Lung (tissue), 12 donors: Measurements from ENCODE around the gene CDH19. TPM values are rescaled to one million over a fixed set of nuclear protein-coding genes. Genes with fewer than 3 reads are reported as not detected.

Experiments
- ATAC-seq: fragments of 200-7000 bp; cut with Tn5 transposase; one replicate; pipeline ENCODE4 v1.9.1; 2020; ENCODE audit warnings: moderate number of reproducible peaks; ENCODE audit not compliant: insufficient read depth, low FRiP score
- DNase-seq, 3 donors: peaks; one replicate each; pipeline ENCODE4 v3.0.0-alpha.2; 2013 to 2017
- H3K27ac ChIP-seq, 2 donors: one replicate each; pipeline ENCODE4 v1.5.1; 2013; ENCODE audit warnings: mild to moderate bottlenecking in 2 of 2, moderate library complexity in 2 of 2, control low read depth in 1 of 2, inconsistent platforms in 1 of 2, low read depth in 1 of 2, low read length in 1 of 2
- H3K27me3 ChIP-seq, 3 donors: one replicate each; pipeline ENCODE4 v1.5.1; 2013; ENCODE audit warnings: low read length in 2 of 3; ENCODE audit not compliant: control insufficient read depth in 3 of 3, insufficient read depth in 3 of 3
- H3K36me3 ChIP-seq, 4 donors: one replicate each; pipeline ENCODE4 v1.5.1; 2013; ENCODE audit warnings: low read length in 4 of 4, mild to moderate bottlenecking in 1 of 4, moderate library complexity in 1 of 4; ENCODE audit not compliant: control insufficient read depth in 4 of 4, insufficient read depth in 4 of 4
- H3K4me1 ChIP-seq, 5 donors: one replicate each; pipeline ENCODE4 v1.5.1; 2013; ENCODE audit warnings: low read length in 5 of 5, mild to moderate bottlenecking in 2 of 5, moderate library complexity in 1 of 5; ENCODE audit not compliant: control insufficient read depth in 5 of 5, insufficient read depth in 5 of 5
- H3K4me3 ChIP-seq: one replicate; pipeline ENCODE4 v1.5.1; 2013; ENCODE audit warnings: mild to moderate bottlenecking, control low read depth, moderate library complexity
- H3K9ac ChIP-seq, 2 donors: one replicate each; pipeline ENCODE4 v1.5.1; 2013; ENCODE audit warnings: low read length in 2 of 2, control low read depth in 1 of 2; ENCODE audit not compliant: insufficient read depth in 1 of 2
- H3K9me3 ChIP-seq, 4 donors: one replicate each; pipeline ENCODE4 v1.5.1; 2013; ENCODE audit warnings: low read length in 3 of 4, mild to moderate bottlenecking in 1 of 4, moderate library complexity in 1 of 4; ENCODE audit not compliant: control insufficient read depth in 4 of 4, insufficient read depth in 3 of 4
- WGBS, 2 donors: extraction: QIAGEN DNeasy Blood & Tissue Kit; methylation state at CpG; one replicate each; pipeline ENCODE4 v1.1.7; 2013; 5-methylcytosine and 5-hydroxymethylcytosine counted together
- polyA plus RNA-seq, 2 donors: library from polyadenylated mRNA; stranded (reverse); fragments of 200-250 nt; gene quantifications; one replicate each; pipeline ENCODE4 v1.2.1, GENCODE V29; 2013
- total RNA-seq, 2 donors: library from RNA; depleted of rRNA in 1 of 2; stranded (reverse); fragments of >200 nt in 1 of 2; gene quantifications; one replicate each; pipeline ENCODE4 v1.2.1, GENCODE V29; 2014 to 2021
- TF ChIP-seq, protein P1 (sequence below): IDR thresholded peaks from 2 replicates; pipeline ENCODE4 v1.5.1; 2012; ENCODE audit warnings: mild to moderate bottlenecking; ENCODE audit errors: control extremely low read depth, extremely low read depth
- donor health status: control.
- donor health status: control.
- donor health status: Bipolar disorder and iron deficiency.
- donor health status: healthy.
- donor health status: DM: yes; HTN: yes; CAD: no.

Gene CDH19
- total and polyA plus RNA-seq, 4 donors: 0.13 to 1.7 (median 0.95) TPM

DNA sequence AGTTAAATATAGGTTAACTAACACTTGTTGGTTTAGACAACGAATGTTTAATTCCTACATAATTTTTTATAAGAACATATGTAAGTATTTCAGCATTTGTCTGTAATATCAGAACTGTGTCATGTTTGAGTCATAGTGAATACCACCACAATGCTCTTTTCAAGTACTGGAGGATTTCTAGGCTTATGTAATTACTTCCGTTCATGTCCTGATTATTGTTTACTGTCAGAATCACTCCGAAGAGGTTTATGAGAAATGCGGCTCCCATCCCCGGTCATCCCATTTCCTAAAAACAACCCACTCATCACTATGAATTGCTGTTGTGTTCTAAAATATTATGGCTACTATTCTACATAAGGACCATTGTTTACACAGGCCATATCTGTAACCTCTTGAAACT lies 45.1 kb downstream of the CDH19 start:
- TF ChIP-seq, protein P1, sequence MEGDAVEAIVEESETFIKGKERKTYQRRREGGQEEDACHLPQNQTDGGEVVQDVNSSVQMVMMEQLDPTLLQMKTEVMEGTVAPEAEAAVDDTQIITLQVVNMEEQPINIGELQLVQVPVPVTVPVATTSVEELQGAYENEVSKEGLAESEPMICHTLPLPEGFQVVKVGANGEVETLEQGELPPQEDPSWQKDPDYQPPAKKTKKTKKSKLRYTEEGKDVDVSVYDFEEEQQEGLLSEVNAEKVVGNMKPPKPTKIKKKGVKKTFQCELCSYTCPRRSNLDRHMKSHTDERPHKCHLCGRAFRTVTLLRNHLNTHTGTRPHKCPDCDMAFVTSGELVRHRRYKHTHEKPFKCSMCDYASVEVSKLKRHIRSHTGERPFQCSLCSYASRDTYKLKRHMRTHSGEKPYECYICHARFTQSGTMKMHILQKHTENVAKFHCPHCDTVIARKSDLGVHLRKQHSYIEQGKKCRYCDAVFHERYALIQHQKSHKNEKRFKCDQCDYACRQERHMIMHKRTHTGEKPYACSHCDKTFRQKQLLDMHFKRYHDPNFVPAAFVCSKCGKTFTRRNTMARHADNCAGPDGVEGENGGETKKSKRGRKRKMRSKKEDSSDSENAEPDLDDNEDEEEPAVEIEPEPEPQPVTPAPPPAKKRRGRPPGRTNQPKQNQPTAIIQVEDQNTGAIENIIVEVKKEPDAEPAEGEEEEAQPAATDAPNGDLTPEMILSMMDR: no peak
- H3K9me3 ChIP-seq: no peaks in the 10 kb centered on the region

DNA sequence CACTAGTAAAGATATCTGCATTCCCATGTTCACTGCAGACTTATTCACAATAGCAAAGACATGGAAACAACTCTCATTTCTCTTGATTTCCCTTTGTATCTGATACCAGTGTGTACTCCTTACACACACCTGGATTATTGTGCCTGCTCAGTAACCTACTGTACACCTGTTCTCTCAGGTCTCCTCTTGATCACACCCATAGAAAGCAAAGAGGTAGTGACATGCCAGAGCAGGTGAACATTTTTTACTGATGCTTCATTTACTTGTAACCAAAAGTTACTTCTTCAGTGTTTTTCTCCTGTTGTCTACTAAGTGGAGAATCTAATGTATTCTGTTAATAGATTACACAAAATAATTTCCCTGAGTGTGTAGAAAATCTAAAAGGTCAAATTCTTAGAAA lies 46.8 kb downstream of the CDH19 start:
- peaks cover 0 to 4% (median 0%) of the 10 kb centered on the region in 4 donors for H3K36me3 ChIP-seq
- H3K27me3 ChIP-seq: peaks cover 0 to 2% (median 0%) of the 10 kb centered on the region in 3 donors
- TF ChIP-seq, protein P1: no peak
- H3K4me3 ChIP-seq: no peak overlapping the region
- no peak overlapping the region for H3K9ac ChIP-seq
- no peak overlapping the region for H3K27ac ChIP-seq
- DNase-seq (no peak), ATAC-seq (no peak)
- H3K4me1 ChIP-seq: no peaks in the 10 kb centered on the region
- H3K9me3 ChIP-seq: no peaks in the 10 kb centered on the region

More for the DNA sequence above, 45.1 kb downstream of the CDH19 start:
- Histone ChIP-seq H3K4me1 (no peaks in the 10 kb centered on the region), H3K36me3 (no peaks in the 10 kb centered on the region), H3K27ac (no peak overlapping the region), H3K4me3 (no peak overlapping the region), H3K9ac (no peak overlapping the region), H3K27me3 (peaks cover 0 to 2% (median 0%) of the 10 kb centered on the region in 3 donors)
- WGBS, 2 donors: 66 to 74% methylated on average over 5 of the region's 5 CpGs
- ATAC-seq: no peak
- no peak for DNase-seq

DNA sequence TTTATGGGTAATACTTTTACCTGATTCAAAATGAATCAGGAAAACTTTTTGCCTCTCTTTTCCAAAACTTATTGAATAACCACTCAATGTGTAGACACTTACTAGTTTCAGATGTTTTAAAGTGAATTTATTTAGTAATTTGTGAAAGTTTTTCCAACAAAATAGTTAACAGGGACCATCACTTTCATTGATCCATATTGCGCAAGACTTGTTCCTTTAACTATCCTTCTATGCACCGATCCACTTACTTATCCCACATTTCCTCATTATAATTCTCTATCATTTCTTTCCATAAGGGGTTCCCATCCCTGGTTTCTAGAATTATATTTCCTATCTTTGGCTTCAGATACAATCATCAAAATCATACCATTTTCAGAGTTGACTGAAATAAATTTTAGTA lies 48.3 kb downstream of the CDH19 start:
- 92 to 93% methylated on average over 2 of the region's 2 CpGs for WGBS, 2 donors
- H3K4me3 ChIP-seq: no peak overlapping the region
- no peak for DNase-seq
- no peak overlapping the region for H3K27ac ChIP-seq
- H3K27me3 ChIP-seq: peaks cover 0 to 2% (median 0%) of the 10 kb centered on the region in 3 donors
- ATAC-seq: no peak
- TF ChIP-seq, protein P1: no peak
- H3K4me1 ChIP-seq: no peaks in the 10 kb centered on the region
- no peak overlapping the region for H3K9ac ChIP-seq
- H3K9me3 ChIP-seq: no peaks in the 10 kb centered on the region
- H3K36me3 ChIP-seq: peaks cover 0 to 4% (median 0%) of the 10 kb centered on the region in 4 donors

DNA sequence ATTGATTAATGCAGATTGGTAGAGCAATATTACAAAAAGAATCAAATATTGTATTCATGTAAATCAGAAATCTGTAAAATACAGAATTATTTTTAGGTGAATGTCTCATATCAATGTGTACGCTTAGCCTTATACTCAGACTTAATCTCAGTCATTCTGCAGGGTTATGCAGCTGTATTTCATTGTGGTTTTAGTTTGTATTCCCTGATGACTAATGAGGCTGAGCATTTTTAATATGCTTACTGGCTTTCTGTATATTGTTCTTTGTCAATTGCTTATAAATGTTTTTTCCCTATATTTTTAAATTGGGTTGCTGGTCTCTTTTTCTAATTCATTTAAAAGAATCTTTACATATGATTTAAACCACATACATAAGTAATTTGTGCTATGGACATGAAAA lies 50.1 kb downstream of the CDH19 start:
- WGBS, 2 donors: 89 to 95% methylated on average over 1 of the region's 1 CpG
- Histone ChIP-seq H3K4me3 (no peak overlapping the region), H3K36me3 (peaks cover 0 to 4% (median 0%) of the 10 kb centered on the region in 4 donors), H3K4me1 (no peaks in the 10 kb centered on the region), H3K27ac (no peak overlapping the region), H3K27me3 (peaks cover 0 to 2% (median 0%) of the 10 kb centered on the region in 3 donors), H3K9ac (no peak overlapping the region), H3K9me3 (no peaks in the 10 kb centered on the region)
- ATAC-seq: no peak
- no peak for DNase-seq
- TF ChIP-seq, protein P1: no peak
